ENCODE data around the gene PIP4K2B. TPM values are rescaled to one million over a fixed set of nuclear protein-coding genes. Genes with fewer than 3 reads are reported as not detected.

Gene PIP4K2B
- total RNA-seq, 4 donors from 2014 or later: 47.9 to 79.0 (median 74.8) TPM

- TF ChIP-seq EP300 (IDR thresholded peaks at IDR 0.05) (no peak), CTCF (IDR thresholded peaks at IDR 0.05) (no peak), POLR2A (IDR thresholded peaks at IDR 0.05) (no peak)
- Histone ChIP-seq H3K4me1 (peaks cover 0 to 58% (median 23%) of the 10 kb centered on the region in 4 donors), H3K36me3 (peaks cover 0 to 58% (median 3%) of the 10 kb centered on the region in 3 donors), H3K9me3 (no peaks in the 10 kb centered on the region), H3K4me3 (no peak overlapping the region), H3K27ac (no peak overlapping the region), H3K27me3 (no peaks in the 10 kb centered on the region)
- whole genome bisulfite sequencing, 2 donors: 93 to 97% methylated on average over 16 of the region's 16 CpGs
- DNase-seq (ENCODE audit: low spot score in 2 of 2): no peak
Observed at GRCh38 chr17:38738686-38739085, 60.7 kb downstream of the PIP4K2B start.

GRCh38 chr17:38738007-38738662 lies 61.2 kb downstream of the PIP4K2B start:
- Histone ChIP-seq H3K27me3 (no peaks in the 10 kb centered on the region), H3K4me1 (peaks cover 0 to 58% (median 24%) of the 10 kb centered on the region in 4 donors), H3K36me3 (peaks cover 0 to 64% (median 3%) of the 10 kb centered on the region in 3 donors), H3K4me3 (no peak overlapping the region), H3K9me3 (no peaks in the 10 kb centered on the region), H3K27ac (no peak overlapping the region)
- 86 to 89% methylated on average over 14 of the region's 14 CpGs for WGBS, 2 donors
- DNase-seq (ENCODE audit: low spot score in 2 of 2): no peak
- TF ChIP-seq CTCF (IDR thresholded peaks at IDR 0.05) (no peak), EP300 (IDR thresholded peaks at IDR 0.05) (no peak), POLR2A (IDR thresholded peaks at IDR 0.05) (no peak)

- Histone ChIP-seq H3K4me1 (peaks cover 0 to 57% (median 22%) of the 10 kb centered on the region in 4 donors), H3K4me3 (no peak overlapping the region), H3K27ac (peak overlapping the region in 3 of 4 donors; percentile 32 to 55 (median 40)), H3K9me3 (no peaks in the 10 kb centered on the region), H3K36me3 (peaks cover 0 to 77% (median 3%) of the 10 kb centered on the region in 3 donors), H3K27me3 (no peaks in the 10 kb centered on the region)
- TF ChIP-seq CTCF (IDR thresholded peaks at IDR 0.05) (peak; percentile 93 to 97 (median 95)), POLR2A (IDR thresholded peaks at IDR 0.05) (no peak), EP300 (IDR thresholded peaks at IDR 0.05) (no peak)
- 37 to 40% methylated on average over 23 of the region's 23 CpGs for WGBS, 2 donors
- DNase-seq (ENCODE audit: low spot score in 2 of 2): peak in 1 of 2 donors; percentile 56
Observed at GRCh38 chr17:38735161-38735997, 64.0 kb downstream of the PIP4K2B start.

- H3K27ac ChIP-seq: peak overlapping the region in 3 of 4 donors; percentile 21 to 89 (median 55)
- H3K27me3 ChIP-seq: no peaks in the 10 kb centered on the region
- TF ChIP-seq CTCF (IDR thresholded peaks at IDR 0.05): no peak
- peaks cover 0 to 62% (median 27%) of the 10 kb centered on the region in 4 donors for H3K4me1 ChIP-seq
- H3K4me3 ChIP-seq: no peak overlapping the region
- WGBS, 2 donors: 58 to 63% methylated on average over 15 of the region's 15 CpGs
- no peaks in the 10 kb centered on the region for H3K9me3 ChIP-seq
- peaks cover 0 to 68% (median 3%) of the 10 kb centered on the region in 3 donors for H3K36me3 ChIP-seq
- no peak for DNase-seq (ENCODE audit: low spot score in 2 of 2)
Observed at GRCh38 chr17:38733982-38734973, 65.1 kb downstream of the PIP4K2B start.

Measured in tibial nerve (tissue), 4 donors.